HG03575 (cell line): Measurements from ENCODE around the gene GON4L.
"Not testable (repeated sequence)": the region's sequence is repeated elsewhere in the genome, so short reads cannot be mapped to it uniquely, and the experiment has no call there.

Experiments used
- ATAC-seq: cut with Tn5 transposase; IDR thresholded peaks from one replicate; pipeline ENCODE4 v1.9.1; 2021; ENCODE audit not compliant: unreplicated experiment, insufficient number of reproducible peaks, low FRiP score; ENCODE audit errors: extremely low read depth

Gene GON4L

DNA sequence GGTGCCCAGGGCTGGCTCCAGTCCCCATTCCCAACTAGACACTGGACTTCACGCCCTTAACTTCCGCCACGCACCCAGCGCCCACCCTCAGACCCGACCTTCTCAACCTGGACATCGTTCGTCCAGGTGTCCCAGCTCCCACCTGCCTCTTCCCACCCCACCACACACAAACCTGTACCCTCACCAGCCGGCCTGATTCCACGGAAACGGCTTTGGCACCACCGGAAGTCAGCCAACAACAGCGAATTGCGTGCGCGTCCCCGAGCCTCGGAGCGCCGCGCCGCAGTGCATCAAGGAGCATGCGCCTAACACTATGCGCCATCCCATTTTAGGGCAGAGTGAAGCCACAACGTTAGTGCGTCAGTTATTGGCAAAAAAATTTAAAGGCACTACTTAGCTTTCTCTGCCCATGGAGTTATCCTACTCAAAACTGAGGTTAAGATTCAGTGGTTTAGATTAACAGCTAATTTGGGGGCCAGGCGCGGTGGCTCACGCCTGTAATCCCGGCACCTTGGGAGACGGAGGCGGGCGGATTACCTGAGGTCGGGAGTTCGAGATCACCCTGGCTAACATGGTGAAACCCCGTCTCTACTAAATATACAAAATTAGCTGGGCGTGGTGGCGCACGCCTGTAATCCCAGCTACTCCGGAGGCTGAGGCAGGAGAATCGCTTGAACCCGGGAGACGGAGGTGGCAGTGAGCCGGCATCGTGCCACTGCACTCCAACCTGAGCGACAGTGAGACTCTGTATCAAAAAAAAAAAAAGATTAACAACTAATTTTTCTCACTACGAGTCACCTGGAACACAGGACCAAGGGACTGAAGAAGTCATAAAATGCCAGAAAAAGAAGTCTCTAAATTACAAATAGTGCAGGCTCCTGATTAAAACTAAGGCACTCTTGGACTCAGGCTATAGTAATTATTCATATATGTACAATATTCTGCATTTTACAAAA lies at the start of gene GON4L:
GON4L (minus strand) TSS at position 240 of the 956 bp plus-strand sequence. CDS start 3,434 bp downstream, outside the sequence.
- ATAC-seq: no peak

DNA sequence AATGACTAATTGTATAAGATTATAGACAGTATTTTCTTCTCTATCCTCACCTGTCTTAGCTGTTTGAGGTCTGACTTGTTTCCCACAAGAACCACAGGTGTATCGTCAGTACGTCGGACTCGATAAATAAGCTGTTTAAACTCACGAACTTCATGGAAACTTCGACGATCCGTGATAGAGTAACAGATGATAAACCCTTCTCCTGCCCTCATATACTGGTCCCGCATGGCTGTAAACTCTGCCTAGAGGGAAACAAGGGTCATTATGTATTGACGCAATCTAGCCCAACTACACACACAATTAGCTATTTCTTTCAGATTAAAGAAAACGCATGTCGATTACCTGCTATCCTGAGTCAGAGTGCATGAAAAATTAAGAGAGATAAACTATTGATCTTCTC lies 47.2 kb upstream of the GON4L start:
- ATAC-seq: no peak

DNA sequence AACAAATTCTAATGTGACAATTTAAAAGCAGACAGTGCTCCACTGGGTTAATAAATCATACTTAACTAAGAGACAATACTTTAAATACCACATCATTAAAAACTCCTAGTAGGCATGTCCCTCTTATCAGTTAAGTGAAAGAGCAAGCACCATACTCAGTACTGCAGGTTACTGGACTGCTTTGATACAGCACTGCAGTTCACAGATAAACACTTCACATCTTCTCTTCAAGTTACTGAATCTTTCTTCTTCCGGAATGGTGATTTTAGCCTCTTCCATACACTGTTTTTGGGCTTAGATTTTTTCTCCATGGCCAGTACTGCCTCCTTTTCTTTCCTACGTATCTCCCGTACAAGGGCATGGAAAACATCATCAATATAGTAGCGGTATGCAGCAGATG lies 43.1 kb upstream of the GON4L start:
- ATAC-seq: no peak

DNA sequence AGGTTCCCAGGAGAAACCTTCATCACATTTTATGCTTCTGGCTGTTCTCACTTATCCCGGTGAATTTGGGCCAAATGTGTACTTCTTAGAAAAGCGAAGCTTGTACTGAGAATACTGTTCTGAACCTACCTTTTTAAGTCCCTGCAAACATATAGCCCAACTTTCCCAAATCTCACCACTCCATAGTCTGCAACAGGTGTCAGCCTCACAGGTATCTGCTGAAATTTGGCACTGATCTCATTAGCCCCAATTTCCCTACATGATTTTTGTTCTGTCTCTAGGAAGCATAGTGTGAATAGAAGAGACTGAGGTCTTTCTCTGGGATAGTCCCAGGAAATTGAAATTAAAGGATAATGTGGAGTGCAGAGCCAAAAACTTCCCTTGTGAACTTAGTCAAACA lies 42.7 kb upstream of the GON4L start:
- ATAC-seq: no peak

DNA sequence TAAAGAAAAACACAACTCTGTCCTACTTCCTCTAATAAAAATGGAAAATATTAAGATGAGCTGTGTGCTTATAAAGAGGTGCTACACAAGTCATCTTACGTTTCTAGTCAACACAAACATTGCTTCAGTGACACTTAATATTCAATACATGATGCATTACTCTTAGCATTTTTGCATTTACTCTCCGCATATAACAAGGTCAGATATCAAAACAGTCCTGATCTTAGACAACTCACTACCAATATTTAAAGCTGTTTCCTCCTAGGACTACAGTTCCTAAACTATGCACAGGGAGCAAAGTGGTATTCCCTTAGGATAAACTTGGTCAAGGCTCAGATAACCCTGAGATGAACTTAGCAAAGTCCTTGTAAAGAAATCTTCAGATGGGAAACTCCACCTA lies 41.9 kb upstream of the GON4L start:
- no peak for ATAC-seq

- ATAC-seq: no peak
Observed at GRCh38 chr1:155897746-155898145, 40.7 kb upstream of the GON4L start.

GRCh38 chr1:155896476-155896875 lies 39.5 kb upstream of the GON4L start:
- not testable (repeated sequence) for ATAC-seq

GRCh38 chr1:155895617-155896016 lies 38.6 kb upstream of the GON4L start:
- not testable (repeated sequence) for ATAC-seq

DNA sequence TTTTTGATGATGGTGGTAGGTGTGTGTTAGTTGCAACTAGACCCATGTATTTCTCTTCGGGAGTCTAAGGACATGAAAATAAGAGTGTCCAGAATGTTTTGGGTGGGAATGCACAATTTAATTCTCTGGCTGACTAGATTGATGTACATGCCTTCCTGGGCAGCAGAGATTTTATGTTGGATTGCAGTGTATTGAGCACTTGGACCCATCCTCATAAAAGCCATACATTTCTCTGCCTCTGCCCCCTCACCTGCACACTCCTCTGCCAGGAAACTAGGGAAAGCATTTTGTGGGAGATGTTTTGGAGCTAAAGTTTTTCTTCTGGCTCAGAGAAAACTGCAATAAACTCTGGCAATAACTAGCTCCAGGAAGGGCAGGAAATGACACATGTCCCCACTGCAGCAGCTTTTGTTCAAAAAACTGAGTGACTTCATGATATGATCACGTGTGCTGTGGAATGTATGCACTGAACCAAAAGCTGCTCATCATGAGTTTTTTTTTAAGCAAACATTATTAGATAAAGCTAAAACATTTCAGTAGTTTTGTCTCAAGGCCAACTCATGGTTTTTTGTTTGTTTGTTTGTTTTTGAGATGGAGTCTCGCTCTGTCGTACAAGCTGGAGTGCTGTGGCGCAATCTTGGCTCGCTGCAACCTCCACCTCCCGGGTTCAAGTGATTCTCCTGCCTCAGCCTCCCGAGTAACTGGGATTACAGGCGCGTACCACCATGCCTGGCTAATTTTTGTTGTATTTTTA lies 36.6 kb upstream of the GON4L start:
- no peak for ATAC-seq

DNA sequence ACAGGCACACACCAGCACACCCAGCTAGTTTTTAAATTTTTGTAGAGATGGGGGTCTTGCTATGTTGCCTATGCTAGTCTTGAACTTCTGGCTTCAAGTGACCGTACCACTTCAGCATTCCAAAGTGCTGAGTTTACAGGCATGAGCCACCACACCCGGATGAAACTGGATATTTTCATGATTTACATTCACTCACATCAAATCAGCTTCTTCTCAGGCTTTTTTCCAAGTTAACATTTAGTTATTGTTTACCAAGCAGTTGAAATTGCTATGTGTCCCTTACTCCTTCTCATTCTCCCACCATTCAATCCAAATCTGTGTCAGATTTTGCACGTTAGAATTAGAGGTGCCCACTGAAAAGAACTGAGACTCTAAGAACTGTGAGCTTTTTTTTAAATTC lies 35.8 kb upstream of the GON4L start:
- no peak for ATAC-seq

GRCh38 chr1:155890251-155890650 lies 33.2 kb upstream of the GON4L start:
- no peak for ATAC-seq

- no peak for ATAC-seq
Observed at GRCh38 chr1:155889566-155889965, 32.6 kb upstream of the GON4L start.

GRCh38 chr1:155888481-155888880 lies 31.5 kb upstream of the GON4L start:
- no peak for ATAC-seq

- no peak for ATAC-seq
Observed at GRCh38 chr1:155884982-155885381, 28.0 kb upstream of the GON4L start.

DNA sequence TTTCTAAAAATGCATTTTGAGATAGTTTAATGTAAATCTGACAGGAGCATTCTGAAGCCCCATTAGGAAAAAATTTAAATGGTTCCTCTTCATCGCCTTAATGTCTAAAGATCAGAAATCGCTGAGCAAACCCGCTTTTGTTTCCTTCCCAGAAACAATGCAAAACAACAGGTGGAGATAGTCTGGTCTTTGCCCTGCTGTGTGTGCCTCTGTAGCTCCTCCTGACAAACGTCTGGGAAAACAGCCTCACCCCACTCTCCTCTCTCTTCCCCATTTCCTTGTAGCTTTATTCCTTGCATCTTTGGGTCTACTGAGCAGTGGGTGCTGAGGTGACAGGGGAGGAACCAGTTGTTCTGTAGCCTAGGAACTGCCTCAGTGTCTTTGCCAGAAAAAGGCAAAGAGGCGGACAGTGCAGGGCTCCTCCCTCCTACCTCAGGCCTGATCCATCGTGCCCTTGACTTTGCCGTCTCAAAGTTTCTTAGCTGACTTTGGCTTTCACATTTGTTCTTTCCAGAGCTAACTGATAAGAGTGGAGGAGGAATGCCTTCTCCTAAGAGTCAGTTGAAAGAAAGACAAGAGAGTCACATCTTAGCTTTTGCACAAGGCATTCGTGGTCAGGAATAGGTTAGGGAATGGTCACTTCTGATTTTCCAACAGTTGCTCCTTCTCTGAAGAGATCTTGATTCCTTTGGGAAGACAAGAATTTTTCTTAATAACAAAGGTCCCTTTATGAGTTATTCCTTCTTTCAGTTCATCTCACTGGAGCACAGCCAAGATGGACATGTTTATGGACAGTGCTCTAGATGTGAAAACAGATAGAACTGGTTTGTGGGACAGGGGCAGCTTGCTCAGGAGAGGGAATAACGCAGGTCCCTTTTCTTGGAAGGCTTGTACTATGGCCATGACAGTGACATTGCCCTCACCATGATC lies 27.3 kb upstream of the GON4L start:
- no peak for ATAC-seq

DNA sequence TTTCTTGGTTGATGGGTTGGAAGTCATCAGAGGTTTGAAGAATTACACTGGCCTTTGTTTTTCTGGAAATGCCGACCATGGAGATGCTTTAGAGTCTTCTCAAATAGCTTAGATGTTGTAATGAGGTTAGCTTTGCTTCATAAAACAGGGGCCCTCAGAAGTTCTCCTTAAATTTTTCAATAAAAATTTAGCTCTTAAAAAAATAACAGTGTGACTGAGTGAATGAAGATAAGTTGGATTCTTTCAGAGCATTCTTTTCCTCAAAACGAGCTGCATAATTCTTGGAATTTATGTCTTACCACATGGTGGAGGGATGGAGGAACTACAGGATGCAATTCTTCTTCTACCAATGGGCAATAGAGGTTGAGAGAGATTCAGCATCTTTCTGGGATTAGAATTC lies 25.8 kb upstream of the GON4L start:
- no peak for ATAC-seq

- no peak for ATAC-seq
Observed at GRCh38 chr1:155882235-155882634, 25.2 kb upstream of the GON4L start.

DNA sequence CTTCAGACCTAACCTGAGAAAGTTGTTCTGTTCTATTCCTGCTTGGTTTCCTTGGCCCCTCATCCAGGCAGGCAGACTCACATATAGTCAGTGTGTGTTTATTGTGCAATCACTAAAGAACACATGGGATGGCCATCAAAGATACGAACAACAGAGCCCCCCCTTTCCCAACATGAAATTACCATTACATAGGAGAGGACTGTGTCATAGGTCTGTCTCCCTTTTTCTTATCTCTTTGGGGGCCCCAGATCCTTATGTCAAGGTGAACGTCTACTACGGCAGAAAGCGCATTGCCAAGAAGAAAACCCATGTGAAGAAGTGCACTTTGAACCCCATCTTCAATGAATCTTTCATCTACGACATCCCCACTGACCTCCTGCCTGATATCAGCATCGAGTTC lies 23.9 kb upstream of the GON4L start:
- no peak for ATAC-seq

DNA sequence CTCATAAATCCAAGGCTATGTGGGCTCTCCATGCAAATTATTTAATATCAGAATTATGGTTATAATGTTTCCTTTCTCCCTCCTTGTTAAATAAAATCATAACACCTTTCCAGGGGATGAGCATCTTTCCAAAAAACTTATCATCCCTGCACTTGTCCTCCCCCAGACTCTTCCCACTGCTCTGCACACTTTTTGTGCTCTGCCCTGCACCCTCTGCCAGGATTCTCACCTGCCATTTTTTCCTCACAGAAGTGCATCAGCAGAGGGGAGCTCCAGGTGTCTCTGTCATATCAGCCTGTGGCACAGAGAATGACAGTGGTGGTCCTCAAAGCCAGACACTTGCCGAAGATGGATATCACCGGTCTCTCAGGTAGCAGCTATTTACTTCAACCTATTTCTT lies 23.2 kb upstream of the GON4L start:
- no peak for ATAC-seq
